C4-2B (cell line): Measurements from ENCODE around the gene SLC7A8.
"Not testable (repeated sequence)": the region's sequence is repeated elsewhere in the genome, so short reads cannot be mapped to it uniquely, and the experiment has no call there.

Source experiments
- H3K27ac ChIP-seq: fragments of 450-650 bp; 2 replicates; pipeline ENCODE4 v1.5.1; 2017
- ZFX ChIP-seq: fragments of 450-650 bp; IDR thresholded peaks from 2 replicates; pipeline ENCODE4 v1.6.1; 2017
- TF ChIP-seq, protein P1 (sequence below): fragments of 450-650 bp; conservative IDR thresholded peaks from 2 replicates; pipeline ENCODE4 v1.5.1; 2017; ENCODE audit warnings: mild to moderate bottlenecking

The SLC7A8 gene

DNA sequence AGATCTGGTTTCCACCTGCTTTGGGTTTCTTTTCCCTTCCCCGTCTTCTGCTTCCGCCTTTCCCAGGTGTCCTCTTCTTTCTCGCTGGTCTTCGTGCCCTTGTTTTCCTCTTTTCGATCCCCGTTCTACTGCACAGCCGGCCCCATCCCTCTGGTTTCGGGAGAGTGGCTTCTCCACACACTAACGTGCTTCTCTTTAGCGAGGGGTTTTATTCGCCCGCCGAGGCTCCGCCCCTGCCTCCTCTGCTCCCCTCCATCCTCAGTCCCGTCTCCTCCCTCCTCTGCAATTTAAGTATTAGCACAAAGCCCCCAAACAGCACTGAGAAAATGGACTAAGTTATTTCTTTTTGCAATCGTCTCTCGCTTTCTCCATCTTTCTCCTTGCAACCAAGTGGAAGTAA, at the start of gene SLC7A8:
Gene SLC7A8, minus strand, starts transcription at position 182 of the 400 bp plus-strand sequence. CDS start 746 bp downstream, outside the sequence.
- no peak for TF ChIP-seq ZFX
- TF ChIP-seq, protein P1, sequence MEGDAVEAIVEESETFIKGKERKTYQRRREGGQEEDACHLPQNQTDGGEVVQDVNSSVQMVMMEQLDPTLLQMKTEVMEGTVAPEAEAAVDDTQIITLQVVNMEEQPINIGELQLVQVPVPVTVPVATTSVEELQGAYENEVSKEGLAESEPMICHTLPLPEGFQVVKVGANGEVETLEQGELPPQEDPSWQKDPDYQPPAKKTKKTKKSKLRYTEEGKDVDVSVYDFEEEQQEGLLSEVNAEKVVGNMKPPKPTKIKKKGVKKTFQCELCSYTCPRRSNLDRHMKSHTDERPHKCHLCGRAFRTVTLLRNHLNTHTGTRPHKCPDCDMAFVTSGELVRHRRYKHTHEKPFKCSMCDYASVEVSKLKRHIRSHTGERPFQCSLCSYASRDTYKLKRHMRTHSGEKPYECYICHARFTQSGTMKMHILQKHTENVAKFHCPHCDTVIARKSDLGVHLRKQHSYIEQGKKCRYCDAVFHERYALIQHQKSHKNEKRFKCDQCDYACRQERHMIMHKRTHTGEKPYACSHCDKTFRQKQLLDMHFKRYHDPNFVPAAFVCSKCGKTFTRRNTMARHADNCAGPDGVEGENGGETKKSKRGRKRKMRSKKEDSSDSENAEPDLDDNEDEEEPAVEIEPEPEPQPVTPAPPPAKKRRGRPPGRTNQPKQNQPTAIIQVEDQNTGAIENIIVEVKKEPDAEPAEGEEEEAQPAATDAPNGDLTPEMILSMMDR: no peak
- no peak within 1 kb of the TSS for H3K27ac ChIP-seq

DNA sequence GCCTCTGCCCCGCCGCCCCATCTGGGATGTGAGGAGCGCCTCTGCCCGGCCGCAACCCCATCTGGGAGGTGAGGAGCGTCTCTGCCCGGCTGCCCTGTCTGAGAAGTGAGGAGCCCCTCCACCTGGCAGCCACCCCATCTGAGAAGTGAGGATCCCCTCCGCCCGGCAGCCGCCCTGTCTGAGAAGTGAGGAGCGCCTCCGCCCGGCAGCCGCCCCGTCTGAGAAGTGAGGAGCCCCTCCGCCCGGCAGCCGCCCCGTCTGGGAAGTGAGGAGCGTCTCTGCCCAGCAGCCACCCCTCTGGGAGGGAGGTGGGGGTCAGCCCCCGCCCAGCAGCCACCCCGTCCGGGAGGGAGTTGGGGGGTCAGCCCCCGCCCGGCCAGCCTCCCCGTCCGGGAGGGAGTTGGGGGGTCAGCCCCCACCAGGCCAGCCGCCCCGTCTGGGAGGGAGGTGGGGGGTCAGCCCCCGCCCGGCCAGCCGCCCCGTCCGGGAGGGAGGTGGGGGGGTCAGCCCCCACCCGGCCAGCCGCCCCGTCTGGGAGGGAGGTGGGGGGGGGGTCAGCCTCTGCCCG, 48.9 kb upstream of the SLC7A8 start:
- not testable (repeated sequence) for H3K27ac ChIP-seq

DNA sequence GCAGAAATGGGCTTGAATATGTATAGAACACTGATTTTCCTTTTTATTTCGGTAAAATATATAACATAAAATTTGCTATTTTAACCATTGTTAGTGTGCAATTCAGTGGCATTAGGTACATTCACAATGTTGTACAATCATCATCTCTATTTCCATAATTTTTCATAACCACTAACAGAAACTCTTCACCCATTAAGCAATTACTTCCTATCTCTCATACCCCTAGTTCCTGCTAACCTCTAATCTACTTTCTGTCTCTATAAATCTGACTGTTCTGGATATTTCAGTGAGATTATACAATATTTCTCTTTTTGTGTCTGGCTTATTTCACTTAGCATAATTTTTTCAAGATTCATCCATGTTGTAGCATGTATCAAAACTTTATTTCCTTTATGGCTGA, 45.4 kb upstream of the SLC7A8 start:
- TF ChIP-seq, protein P1: no peak
- no peak for TF ChIP-seq ZFX
- no peak overlapping the region for H3K27ac ChIP-seq

DNA sequence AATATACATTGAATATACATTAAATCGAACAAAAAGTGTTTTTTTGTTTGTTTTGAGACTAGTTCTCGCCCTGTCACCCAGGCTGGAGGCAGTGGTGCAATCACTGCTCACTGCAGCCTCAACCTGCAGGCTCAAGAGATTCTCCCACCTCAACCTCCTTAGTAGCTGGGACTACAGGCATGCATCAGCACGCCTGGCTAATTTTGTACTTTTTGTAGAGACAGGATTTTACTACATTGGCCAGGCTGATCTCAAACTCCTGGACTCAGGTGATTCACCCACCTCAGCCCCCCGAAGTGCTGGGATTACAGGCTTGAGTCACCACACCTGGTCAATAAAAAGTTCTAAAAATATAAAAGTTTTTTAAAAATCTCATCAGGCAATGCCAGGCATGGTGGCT, 44.1 kb upstream of the SLC7A8 start:
- no peak for TF ChIP-seq ZFX
- TF ChIP-seq, protein P1: no peak
- no peak overlapping the region for H3K27ac ChIP-seq

DNA sequence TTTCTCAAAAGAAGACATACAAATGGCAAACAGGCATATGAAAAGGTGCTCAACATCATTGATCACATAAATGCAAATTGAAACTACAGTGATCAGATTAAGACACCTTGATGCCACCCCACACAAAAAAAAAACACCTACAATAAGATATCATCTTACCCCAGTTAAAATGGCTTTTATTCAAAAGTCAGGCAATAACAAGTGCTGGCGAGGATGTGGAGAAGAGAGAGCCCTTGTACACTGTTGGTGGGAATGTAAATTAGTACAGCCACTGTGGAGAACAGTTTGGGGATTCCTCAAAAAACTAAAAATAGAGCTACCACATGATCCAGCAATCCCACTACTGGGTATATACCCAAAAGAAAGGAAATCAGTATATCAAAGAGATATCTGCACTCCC, 41.5 kb upstream of the SLC7A8 start:
- H3K27ac ChIP-seq: not testable (repeated sequence)

DNA sequence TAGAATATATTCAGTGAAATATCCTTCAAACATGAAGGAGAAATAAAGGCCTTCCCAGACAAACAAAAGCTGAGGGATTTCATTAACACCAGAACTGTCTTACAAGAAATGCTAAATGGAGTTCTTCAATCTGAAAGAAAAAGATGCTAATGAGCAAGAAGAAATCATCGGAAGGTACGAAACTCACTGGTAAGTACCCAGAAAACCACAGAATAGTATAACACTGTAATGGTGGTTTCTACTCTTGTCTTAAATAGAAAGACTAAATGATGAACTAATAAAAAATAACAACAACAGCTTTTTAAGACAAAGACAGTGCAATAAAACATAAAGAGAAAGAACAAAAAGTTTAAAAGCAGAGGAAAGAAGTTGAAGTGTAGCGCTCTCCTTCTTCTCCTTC, 35.6 kb upstream of the SLC7A8 start:
- no peak overlapping the region for H3K27ac ChIP-seq
- no peak for TF ChIP-seq ZFX
- TF ChIP-seq, protein P1: no peak

DNA sequence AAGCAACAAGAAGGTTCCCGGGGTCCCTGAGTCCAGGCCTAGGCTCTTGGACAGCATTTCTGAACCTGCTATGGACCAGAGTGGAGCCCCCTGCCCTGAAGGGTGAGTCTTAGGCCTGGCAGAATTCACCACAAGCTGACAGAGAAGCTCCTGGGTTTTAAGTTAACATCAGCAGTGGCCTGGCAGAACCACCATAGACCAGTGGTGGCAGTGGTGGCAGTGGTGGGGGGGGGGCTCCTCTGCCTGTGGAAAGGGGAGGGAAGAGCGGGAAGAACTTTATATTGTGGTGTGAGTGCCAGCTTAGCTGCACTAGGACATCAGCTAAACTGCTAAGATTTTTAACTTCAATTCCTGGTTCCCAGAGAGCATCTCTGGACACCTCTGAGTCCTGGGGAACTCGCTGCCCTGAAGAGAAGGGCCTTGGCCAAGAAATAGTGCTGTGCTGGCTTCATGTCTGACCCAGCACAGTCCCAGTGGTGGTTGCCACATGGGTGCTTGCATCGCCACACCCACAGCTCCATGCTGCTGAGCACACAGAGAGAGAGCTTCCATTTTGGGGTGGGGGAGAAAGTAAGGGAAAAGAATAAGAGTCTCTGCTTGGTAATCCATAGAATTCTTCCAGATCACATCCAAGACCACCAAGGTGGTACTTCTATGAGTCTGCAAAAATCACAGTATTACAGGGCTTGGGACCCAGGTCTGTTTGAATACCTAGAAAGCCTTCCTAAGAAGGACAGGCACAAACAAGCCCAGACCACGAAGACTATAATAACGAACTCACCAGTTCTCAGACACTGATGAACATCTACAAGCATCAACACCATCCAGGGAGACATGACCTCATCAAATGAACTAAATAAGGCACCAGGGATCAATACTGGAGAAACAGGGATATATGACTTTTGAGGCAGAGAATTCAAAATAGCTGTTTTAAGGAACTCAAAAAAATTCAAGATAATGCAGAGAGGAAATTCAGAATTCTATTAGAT, 33.9 kb upstream of the SLC7A8 start:
- no peak overlapping the region for H3K27ac ChIP-seq
- no peak for TF ChIP-seq ZFX
- TF ChIP-seq, protein P1: no peak

DNA sequence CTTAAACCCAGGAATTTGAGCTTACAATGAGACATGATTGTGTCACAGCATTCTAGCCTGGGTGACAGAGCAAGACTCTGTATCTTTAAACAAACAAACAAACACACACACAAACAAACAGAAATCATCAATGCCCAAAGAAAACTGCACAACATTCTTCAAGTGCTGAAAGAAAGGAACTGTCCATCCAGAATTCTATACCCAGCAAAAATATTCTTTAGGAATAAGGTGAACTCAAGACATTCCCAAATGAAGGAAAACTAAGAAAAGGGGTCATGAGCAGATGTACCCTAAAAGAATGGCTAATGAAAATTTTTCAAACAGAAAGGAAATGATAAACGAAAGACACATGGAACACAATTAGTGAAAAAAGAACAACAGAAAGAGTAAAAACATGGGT, 32.0 kb upstream of the SLC7A8 start:
- TF ChIP-seq, protein P1: no peak
- no peak for TF ChIP-seq ZFX
- H3K27ac ChIP-seq: no peak overlapping the region
